CD4-positive, alpha-beta T cell treated with Interleukin-4 for 1 hour (primary cell): Measurements from ENCODE around the gene TMEM123.

Experiments used
- DNase-seq, 2 donors: peaks; one replicate each; pipeline ENCODE4 v3.0.0-alpha.2; 2020 to 2022

TMEM123 gene, protein sequence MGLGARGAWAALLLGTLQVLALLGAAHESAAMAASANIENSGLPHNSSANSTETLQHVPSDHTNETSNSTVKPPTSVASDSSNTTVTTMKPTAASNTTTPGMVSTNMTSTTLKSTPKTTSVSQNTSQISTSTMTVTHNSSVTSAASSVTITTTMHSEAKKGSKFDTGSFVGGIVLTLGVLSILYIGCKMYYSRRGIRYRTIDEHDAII

DNA sequence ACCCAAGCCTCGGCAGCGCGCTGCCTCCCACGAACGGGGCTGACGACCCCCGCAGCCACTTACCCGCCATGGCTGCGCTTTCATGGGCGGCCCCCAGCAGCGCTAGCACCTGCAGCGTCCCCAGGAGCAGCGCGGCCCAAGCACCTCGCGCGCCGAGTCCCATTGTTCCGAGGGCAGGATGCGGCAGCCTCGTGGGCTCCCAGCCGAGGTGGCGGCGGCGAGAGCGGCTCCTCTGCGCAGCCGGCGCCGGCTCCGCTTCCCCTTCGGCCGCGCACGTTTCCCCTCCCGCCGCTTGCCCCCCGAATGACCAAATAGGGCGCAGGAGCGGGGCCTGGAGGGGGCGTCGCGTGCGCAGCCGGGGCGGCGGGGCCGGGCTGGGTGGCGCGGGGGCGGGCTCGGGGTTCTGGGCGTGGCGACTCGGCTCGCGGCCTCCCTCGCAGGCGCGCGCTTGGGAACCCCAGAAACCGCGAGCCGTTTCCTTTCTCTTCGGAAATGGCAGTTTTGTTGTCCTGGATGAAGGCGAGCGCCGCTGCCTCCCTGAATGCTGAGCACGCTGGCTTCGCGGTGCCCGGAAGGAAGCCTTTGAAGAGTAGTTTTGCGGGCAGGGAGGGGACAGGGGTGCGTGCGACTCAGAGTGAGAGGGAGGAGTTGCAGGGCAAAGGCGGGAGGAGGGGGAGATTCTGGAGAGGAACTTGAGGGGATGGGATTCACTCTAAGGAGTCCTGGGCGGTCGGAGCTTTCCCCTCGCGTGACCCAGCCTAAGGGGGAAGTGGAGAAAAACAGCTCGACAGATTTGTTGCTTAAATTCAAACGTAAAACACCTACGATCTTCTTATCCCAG lies at the start of gene TMEM123:
Gene TMEM123, minus strand, starts transcription at position 305 of the 841 bp plus-strand sequence. Its CDS starts 142 bp downstream, at position 163.
- peak; percentile 88 to 92 for DNase-seq

DNA sequence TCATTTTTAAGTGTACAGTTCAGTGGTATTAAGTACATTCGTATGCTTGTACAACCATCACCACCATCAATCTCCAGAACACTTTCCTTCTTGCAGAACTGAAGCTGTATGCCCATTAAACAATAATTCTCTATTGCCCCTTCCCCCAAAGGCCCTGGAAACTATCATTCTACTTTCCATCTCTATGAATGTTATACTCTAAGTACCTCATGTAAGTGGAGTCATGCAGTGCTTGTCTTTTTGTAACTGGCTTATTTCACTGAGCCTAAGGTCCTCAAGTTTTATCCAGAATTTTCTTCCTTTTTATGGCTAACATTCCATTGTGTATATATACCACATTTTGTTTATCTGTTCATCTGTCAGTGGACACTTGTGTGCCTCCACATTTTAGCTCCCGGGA lies 48.3 kb upstream of the TMEM123 start:
- DNase-seq = no peak

GRCh38 chr11:102499931-102500330 lies 47.4 kb upstream of the TMEM123 start:
- DNase-seq = no peak

- DNase-seq = no peak
Measured at GRCh38 chr11:102499151-102499550, 46.6 kb upstream of the TMEM123 start.

DNA sequence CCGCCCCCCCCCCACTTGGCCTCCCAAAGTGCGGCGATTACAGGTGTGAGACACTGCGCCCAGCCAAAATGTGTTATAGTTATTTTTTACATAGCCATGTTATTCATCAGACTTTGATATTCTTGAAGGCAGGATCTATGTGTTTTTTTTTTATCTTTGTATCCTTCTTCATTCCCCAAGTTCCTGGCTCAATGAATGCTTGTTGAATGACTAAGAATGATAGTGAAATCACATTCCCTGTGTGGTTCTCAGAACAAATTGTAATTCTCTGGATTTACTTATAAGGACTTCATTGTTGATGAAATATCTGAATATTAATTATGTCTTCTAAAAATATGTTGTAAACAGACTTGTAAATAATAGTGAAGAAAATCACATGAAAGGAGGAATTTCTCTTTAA lies 44.5 kb upstream of the TMEM123 start:
- DNase-seq = no peak

DNA sequence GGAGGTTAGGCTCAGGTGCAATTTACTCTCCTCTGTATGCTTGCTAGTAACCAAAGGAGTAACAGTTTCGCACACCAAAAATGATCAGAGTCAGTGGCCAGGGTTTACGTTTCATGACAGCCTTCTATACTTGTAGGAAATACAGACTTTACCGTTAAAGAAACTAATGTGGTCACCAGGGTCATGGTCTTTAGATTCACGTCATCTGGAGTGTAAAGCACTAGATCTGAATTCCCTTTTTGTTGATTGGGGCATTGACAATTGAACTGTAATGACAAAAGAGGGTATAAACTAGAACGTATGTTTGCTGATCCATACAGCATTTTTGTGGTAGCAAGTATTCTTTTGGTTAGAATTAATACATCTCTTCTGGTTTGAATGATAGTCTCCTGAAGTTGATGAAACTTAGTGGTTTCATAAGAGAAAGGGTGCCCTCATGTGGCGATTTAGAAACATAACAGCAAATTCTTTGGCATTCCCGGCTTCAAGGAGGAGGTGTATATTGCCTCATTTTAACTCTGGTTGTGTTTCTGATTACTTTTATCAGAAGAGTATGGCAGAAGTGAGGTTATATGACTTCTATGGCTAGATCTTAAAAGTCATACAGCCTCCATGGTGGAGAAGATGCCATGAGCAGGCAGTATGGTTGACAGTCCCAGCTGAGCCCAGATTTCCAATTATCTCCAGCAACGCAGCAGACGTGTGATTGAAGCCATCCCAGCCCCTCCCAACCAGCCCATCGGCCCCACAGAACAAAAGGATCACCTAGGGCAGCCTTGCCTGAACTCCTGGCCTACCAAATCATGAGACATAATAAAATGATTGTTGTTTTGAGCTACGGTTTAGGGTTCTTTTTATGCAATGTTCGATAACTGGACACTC lies 42.8 kb upstream of the TMEM123 start:
- DNase-seq = peak; percentile 64 to 83

DNA sequence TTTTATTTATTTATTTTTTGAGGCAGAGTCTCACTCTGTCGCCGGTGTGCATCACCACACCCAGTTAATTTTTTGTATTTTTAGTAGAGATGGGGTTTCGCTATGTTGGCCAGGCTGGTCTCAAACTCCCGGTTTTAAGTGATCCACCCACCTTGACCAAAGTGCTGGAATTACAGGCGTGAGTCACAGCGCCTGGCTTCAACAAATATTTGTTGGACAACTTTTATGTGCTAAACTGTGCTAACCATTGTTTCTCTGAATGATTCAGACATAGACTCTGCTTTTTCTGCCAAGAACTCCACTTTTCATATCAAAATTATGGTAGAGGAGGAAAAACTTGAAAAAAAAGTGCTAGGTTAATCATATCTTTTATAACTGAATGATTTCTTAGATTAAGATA lies 41.7 kb upstream of the TMEM123 start:
- no peak for DNase-seq

GRCh38 chr11:102493524-102493923 lies 41.0 kb upstream of the TMEM123 start:
- DNase-seq = no peak

DNA sequence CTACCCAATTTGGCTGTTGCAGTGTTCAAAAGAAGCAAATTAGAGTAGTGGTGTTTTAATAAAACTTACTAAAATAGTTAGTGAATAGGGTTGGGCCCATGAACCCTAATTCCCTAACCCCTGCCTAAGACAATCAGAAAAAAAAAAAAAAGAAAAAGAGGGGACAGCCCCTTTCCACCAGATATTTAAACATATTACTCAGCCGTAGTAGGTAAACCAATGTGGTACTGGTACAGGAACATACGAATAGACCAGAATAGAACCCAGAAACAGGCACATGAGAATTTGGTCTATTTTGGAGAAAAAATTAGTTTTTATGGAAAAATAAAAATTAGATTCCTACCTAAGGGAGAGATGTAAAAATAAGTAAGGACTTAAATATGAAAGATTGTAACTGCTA lies 39.4 kb upstream of the TMEM123 start:
- no peak for DNase-seq

DNA sequence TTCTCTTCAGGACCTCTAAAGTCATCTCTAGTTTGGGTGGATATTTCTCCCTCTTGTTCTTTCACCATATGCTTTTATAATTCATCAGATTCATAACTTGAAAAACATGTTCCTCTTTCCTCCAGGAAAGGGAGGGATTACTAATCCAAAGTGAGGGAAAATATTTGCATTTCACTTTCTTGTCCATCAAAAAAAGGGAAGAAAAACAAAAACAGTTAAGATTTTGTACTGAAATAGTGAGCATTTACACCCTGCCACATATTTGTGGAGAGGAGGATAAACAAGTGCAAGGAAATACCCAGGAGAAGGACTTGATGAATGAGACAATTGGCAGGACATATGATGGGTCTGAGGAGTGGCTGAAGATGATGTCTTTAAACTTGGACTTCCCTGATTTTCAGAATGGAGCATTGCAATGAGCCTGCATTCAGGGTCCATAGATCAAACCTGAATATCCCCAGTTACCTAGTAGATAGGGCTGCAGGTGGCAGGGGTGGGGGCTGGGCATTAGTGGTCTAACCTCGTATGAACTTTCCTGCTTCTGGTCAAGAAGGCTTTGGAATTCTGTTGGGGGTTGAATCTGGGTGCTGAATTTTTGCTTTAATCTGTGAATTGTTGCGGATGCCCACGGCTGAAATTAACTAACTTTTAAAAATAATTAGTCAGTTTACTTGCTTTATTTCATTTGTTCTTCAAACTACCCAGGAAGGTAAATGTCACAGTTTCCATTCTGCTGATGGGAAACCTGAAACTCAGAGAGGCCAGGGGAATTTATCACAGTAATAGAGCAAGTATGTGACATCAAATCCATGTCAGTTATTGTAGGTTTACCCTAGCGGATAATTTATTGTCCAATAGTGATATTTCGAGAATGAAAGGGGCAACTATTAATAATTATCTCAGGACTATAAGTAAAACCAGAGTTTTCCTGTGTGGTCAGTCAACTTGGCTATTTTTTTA lies 36.9 kb upstream of the TMEM123 start:
- DNase-seq = no peak

DNA sequence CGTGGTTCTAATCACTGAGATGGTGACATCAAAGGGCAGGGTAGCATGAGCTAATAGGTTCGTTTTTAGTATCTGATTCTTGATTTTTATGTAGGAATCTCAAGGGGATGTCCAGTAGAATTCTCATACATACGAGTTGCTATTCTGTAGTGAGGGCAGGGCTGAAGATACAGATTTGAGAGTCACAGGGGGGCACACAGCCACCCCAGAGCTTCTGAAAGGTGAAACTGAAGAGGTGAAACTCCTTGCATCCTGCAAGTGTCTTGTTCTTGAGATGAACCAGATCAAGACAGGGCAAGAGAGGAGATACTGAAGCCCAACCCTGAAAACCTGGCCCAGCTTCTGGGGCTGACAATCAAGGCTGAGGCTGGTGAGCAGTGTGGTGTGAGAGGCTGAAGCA lies 35.6 kb upstream of the TMEM123 start:
- DNase-seq = no peak

DNA sequence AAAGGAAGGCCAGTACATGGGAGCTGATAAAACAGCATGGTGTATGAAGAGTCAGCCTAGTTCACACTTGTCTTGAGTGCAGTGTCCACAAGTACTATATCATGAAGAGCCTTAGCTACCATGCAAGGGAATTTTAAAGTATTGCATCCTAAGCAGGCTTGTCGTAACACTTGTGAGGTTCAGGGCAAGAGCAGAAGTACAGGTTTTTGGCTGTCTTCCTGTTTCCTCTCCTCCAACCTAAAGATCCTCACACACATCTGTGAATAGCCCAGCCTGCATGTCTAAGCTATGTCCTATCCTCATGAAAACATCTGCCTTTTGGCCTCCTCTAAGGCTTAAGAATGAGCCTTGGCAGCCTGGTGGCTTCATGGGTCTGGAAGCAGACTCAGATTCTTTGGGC lies 34.6 kb upstream of the TMEM123 start:
- DNase-seq = no peak

DNA sequence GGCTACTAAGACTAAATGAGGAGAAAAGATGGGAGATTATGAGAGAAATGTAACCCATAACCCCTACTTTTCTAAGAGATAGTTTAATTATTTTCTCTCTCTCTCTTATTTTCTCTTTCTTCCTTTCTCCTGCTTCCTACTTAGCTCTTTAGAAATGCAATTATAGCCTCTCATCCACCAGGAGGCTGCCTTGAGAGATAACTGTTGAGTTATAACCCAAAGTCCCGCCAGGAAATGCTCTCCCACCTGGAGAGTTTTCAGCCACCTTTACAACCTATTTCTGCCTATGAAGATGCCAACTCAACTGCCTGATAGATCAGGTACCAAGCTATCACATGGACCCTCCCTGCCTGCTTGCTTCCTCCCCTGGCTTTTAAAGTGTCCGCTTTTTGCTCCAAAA lies 34.0 kb upstream of the TMEM123 start:
- DNase-seq = no peak

DNA sequence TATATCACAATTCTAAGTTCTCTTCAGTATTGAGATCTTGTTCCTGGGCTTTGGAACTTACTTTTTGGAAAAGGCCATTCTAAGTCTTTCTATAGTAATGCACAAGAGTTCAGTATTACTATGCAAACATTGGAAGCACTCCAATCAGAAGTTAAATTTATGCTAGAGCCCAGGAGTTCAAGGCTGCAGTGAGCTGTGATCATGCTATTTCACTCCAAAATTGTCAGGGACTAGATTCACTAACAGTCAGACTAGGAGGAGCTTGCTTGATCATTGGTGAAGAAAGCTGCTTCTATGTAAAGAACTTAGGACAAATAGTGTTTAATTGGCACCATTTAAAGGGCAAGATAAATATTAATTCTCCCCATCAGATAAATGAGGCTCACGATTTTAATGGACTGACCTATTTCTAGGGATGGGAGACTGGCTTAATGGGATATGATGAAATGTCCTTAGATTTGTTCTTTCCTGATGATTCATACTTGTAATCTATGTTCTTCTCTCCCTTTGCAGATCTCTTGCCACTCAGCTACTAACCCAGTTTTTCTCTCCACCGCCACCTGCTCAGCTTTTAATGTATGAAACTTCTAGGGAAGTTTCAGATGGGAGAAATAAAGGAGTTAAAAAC lies 32.6 kb upstream of the TMEM123 start:
- DNase-seq = no peak

- no peak for DNase-seq
Measured at GRCh38 chr11:102482433-102482832, 29.9 kb upstream of the TMEM123 start.

GRCh38 chr11:102479733-102480132 lies 27.2 kb upstream of the TMEM123 start:
- no peak for DNase-seq

- DNase-seq = no peak
Measured at GRCh38 chr11:102478673-102479299, 26.2 kb upstream of the TMEM123 start.

DNA sequence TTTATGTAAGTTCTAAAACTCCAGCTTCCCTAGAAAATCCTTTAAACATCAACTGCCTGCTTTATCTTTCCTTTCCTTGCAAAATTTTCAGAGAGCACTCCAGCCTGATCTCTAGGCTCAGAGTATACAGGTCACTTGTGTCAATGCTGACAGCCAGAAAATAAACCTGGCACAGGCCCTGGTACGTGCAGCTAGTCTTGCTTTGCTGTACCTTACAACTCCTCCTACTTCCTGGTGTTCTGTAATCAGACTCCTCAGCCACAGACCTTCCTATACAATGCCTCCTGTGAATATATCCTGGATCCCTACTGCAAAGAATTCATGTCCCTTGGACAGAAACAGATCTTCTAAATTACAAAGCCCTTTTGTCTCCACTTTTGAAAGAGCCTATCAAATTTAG lies 24.2 kb upstream of the TMEM123 start:
- peak in 1 of 2 donors; percentile 33 for DNase-seq

GRCh38 chr11:102476069-102476468 lies 23.5 kb upstream of the TMEM123 start:
- no peak for DNase-seq

DNA sequence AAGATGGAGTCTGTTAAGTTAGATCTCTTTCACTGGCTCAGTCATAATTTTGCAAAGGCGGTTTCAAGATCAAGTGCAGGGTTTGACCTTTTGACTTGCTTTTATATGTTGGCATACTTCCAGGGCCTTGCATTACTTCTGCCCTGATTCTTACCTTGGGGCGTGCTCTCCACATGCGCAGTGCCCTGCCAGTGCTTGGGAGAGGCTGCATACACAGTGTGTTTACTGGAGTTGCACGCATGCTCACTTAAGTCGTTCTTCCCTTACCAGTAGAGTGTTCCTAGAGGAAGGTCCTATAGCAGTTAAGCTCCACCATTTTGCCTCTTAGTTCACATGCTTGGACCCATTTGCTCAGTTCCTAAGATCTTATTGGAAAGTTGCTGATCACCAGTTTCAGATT lies 21.0 kb upstream of the TMEM123 start:
- no peak for DNase-seq

- no peak for DNase-seq
Measured at GRCh38 chr11:102472127-102472526, 19.6 kb upstream of the TMEM123 start.
